ENCODE measurements around the gene SMARCD1.

Gene SMARCD1

GRCh38 chr12:50057000-50057841 lies 27.9 kb upstream of the SMARCD1 start, which contains the start of gene ASIC1:
Gene ASIC1, plus strand, starts transcription at chr12:50057596. Its CDS starts 1,171 bp downstream, at chr12:50058767.
- DNase-seq (ENCODE audit: low read depth in 1 of 2, low spot score in 1 of 2), result peak; percentile 21 to 44

GRCh38 chr12:50057896-50058670 lies 27.1 kb upstream of the SMARCD1 start:
- no peak for DNase-seq (ENCODE audit: low read depth in 1 of 2, low spot score in 1 of 2)

- no peak for DNase-seq (ENCODE audit: low read depth in 1 of 2, low spot score in 1 of 2)
Measured at GRCh38 chr12:50058743-50059312, 26.3 kb upstream of the SMARCD1 start.

GRCh38 chr12:50059440-50060119 lies 25.6 kb upstream of the SMARCD1 start:
- DNase-seq (ENCODE audit: low read depth in 1 of 2, low spot score in 1 of 2), result no peak

- DNase-seq (ENCODE audit: low read depth in 1 of 2, low spot score in 1 of 2), result no peak
Measured at GRCh38 chr12:50060120-50060468, 25.0 kb upstream of the SMARCD1 start.

- DNase-seq (ENCODE audit: low read depth in 1 of 2, low spot score in 1 of 2), result no peak
Measured at GRCh38 chr12:50061171-50061570, 24.0 kb upstream of the SMARCD1 start.

- no peak for DNase-seq (ENCODE audit: low read depth in 1 of 2, low spot score in 1 of 2)
Measured at GRCh38 chr12:50061946-50062686, 23.0 kb upstream of the SMARCD1 start.

GRCh38 chr12:50062728-50063460 lies 22.2 kb upstream of the SMARCD1 start:
- DNase-seq (ENCODE audit: low read depth in 1 of 2, low spot score in 1 of 2), result no peak

- no peak for DNase-seq (ENCODE audit: low read depth in 1 of 2, low spot score in 1 of 2)
Measured at GRCh38 chr12:50065726-50066310, 19.3 kb upstream of the SMARCD1 start.

- DNase-seq (ENCODE audit: low read depth in 1 of 2, low spot score in 1 of 2), result no peak
Measured at GRCh38 chr12:50066402-50066801, 18.7 kb upstream of the SMARCD1 start.

- DNase-seq (ENCODE audit: low read depth in 1 of 2, low spot score in 1 of 2), result no peak
Measured at GRCh38 chr12:50069069-50069468, 16.1 kb upstream of the SMARCD1 start.

- no peak for DNase-seq (ENCODE audit: low read depth in 1 of 2, low spot score in 1 of 2)
Measured at GRCh38 chr12:50069539-50069938, 15.6 kb upstream of the SMARCD1 start.

- peak; percentile 22 to 44 for DNase-seq (ENCODE audit: low read depth in 1 of 2, low spot score in 1 of 2)
Measured at GRCh38 chr12:50070314-50071060, 14.7 kb upstream of the SMARCD1 start.

- DNase-seq (ENCODE audit: low read depth in 1 of 2, low spot score in 1 of 2), result no peak
Measured at GRCh38 chr12:50072198-50072907, 12.8 kb upstream of the SMARCD1 start.

GRCh38 chr12:50073206-50073605 lies 11.9 kb upstream of the SMARCD1 start:
- no peak for DNase-seq (ENCODE audit: low read depth in 1 of 2, low spot score in 1 of 2)

GRCh38 chr12:50073712-50074111 lies 11.4 kb upstream of the SMARCD1 start:
- no peak for DNase-seq (ENCODE audit: low read depth in 1 of 2, low spot score in 1 of 2)

- peak; percentile 61 to 74 for DNase-seq (ENCODE audit: low read depth in 1 of 2, low spot score in 1 of 2)
Measured at GRCh38 chr12:50074936-50075807, 10.0 kb upstream of the SMARCD1 start.

Data from stimulated activated CD4-positive, alpha-beta T cell treated with anti-CD3 and anti-CD28 coated beads, Interleukin-15, amount 100 ng/mL, for 1 hour (primary cell).